HG03432 (cell line): ENCODE results near the gene PWWP2B.
"Not testable (repeated sequence)": the region's sequence is repeated elsewhere in the genome, so short reads cannot be mapped to it uniquely, and the experiment has no call there.

Source experiments
- ATAC-seq: cut with Tn5 transposase; IDR thresholded peaks from one replicate; pipeline ENCODE4 v1.9.1; 2021; ENCODE audit warnings: mild to moderate bottlenecking, moderate library complexity; ENCODE audit not compliant: unreplicated experiment

The PWWP2B gene

GRCh38 chr10:132430231-132430743, 33.3 kb downstream of the PWWP2B start:
- ATAC-seq: no peak

GRCh38 chr10:132430861-132431271, 33.9 kb downstream of the PWWP2B start:
- ATAC-seq: no peak

DNA sequence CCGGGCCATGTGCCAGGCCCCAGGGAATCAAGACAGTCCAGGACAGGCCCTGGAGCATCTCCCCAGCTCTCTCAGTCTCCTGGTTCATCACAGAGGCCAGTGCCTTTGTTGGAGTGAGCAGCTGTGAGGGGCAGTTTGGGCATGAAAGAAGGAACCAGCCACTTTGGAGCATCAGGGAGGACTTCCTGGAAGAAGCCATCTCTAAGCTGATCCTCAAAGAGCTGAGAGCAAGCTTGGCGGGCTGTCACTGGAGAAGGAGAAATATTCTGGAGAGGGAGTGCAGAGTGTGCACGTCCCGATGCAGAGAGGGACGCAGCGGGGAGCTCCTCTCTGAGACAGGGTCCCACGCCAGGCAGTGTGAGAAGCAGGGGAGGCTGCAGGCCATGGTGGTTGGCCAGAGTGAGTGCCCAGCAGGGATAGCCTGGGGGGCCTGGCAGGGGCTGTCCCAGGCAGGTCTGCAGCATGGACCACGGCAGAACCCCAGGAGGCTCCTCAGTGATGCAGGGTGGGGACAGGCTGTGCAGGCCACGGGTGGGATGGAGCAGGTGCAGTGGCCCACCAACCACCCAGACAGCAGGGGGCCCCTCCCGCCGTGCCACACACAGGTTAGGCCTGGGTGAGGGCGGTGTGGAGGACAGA, 34.7 kb downstream of the PWWP2B start:
- no peak for ATAC-seq

DNA sequence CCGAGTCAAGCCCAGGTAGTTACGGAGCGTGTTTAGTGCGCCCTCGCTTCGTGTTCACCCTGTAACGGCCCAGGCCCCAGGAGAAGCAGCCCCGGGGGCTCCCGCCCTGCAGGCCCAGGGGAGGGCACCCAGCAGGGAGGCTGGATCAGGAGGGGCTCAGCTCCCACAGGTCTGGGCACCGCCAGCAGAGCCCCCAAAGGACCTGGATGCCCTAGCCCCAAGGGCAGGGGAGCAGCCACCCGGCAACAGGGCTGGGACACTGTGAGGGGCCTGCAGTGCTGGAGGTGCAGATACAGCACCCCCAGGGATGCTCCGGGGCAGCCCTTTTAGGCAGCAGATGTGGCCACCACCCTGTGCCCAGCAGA, 35.2 kb downstream of the PWWP2B start:
- ATAC-seq: no peak

DNA sequence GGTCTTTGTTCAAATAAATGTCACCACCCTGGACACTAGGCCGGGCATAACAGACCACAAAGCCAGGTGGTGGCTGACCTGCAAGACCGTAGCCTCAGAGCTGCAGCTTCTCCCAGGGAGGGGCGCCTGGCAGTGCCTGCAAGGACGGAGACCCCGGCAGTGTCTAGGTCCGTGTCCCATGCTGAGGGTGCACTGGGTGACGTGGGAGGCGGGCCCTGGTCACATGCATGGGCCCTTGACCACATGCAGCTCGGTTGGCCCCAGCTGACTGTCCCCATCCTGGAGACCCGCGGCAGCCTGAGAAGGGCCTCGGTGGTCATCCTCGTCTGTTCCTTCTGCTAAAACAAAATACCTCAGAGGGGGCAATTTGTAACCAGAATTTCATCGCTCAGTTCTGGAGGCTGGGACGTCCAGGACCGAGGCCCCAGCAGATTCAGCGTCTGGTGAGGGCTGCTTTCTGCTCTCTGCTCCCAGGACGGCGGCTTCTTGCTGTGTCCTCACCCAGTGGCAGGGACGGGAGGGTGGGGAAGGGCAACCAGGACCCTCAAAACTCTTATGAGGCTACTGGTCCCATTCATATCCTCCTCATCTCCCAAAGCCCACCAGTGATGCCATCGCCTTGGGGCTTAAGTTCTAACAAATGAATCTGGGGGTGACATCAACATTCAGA, 36.8 kb downstream of the PWWP2B start:
- ATAC-seq: no peak

- ATAC-seq: peak; percentile 84
Observed at GRCh38 chr10:132434405-132435005, 37.5 kb downstream of the PWWP2B start.

- ATAC-seq: not testable (repeated sequence)
Observed at GRCh38 chr10:132435320-132435719, 38.3 kb downstream of the PWWP2B start.

- ATAC-seq: not testable (repeated sequence)
Observed at GRCh38 chr10:132436096-132436495, 39.1 kb downstream of the PWWP2B start.

DNA sequence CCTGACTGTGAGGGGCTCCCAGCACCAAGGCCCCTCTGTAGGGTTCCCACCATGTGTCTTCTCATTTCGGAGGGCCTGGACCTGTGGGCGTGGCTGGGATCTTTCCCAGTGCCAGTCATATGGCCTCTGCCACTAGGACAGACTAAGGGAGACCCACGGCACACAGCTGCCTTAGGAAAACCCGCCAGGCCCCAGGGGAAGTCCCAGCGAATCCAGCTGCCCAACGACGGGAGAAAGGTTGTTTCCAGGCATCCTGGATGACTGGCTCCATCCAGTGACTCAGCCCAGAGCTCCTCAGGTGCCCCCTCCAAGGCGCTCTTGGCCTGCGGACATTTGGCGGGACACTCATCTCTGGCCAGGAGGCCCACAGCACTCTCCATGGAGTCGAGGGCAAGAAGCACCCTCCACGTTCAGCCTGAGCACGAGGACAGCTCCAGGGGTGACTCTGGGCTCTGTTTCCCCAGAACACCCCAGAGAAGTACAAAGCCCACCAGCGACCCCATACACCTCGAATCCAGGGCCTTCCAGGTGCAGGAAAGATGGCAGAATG, 39.9 kb downstream of the PWWP2B start:
- ATAC-seq: no peak

- no peak for ATAC-seq
Observed at GRCh38 chr10:132437541-132437950, 40.5 kb downstream of the PWWP2B start.

GRCh38 chr10:132438091-132439024, 41.4 kb downstream of the PWWP2B start:
- ATAC-seq: no peak

- no peak for ATAC-seq
Observed at GRCh38 chr10:132439025-132439388, 42.0 kb downstream of the PWWP2B start.

DNA sequence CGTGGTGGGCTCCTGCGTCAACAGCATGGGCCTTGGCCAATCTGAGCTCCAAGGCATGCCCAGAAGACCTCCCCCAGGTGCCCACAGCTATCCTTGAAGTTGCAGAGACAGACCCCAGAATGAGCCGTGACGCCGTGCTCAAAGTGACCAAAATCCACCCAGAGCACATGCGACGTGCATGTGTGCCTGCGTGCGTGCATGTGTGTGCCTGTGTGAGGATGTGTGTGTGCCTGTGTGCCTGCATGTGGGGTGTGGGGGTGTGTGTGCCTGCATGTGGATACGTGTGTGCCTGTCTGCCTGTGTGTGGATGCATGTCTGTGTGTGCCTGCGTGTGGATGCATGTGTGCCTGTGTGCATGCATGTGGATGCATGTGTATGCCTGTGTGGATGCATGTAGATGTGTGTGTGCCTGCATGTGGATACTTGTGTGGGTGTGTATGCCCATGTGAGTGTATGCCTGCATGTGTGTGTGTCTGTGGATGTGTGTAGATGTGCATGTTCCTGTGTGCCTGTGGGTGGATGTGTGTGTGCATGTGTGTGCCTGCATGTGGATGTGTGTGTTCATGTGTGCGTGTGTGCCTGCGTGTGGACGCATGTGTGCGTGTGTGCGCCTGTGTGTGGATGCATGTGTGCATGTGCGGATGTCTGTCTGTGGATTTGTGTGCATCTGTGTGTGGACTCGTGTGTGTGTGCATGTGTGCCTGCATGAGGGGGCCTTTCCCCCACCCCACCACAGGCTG, 42.6 kb downstream of the PWWP2B start:
- no peak for ATAC-seq

- ATAC-seq: no peak
Observed at GRCh38 chr10:132440791-132441565, 44.0 kb downstream of the PWWP2B start.

- no peak for ATAC-seq
Observed at GRCh38 chr10:132441818-132442524, 45.0 kb downstream of the PWWP2B start.

DNA sequence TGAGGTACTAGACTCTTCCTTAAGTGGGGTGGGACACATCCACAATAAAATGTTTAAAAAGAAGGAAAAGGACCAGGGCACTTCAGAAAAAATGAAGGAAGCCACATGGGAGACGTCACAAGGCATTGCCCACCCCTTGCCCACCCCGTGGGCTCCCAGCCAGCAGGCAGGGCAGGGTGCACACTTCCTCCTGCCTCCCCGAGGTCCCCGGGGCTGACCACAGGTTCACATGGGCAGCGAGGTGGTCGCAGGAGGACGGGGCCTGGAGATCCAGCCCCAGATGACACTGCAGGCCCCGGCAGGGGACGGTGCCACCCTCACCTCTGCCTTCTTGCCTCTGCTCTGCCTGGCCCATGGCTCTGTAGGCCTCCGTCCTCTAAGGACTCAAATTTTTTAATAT, 45.6 kb downstream of the PWWP2B start:
- ATAC-seq: no peak

DNA sequence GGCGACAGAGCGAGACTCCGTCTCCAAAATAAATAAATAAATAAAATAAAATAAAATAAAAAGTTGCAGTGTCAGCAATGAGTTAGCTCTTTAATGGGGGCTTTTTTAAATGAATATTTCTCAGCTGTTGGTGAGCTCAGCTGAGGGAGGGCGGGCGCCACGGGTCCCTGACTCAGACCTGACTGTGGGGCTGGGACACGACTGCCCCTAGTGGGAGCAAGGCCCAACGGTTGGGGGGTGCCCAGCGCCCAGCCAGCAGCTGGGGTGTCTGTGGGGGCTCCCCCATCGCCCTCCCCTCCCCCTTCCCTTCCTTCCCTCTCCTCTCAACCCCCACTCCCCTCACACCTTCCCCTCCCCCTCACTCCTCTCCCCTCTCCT, 46.6 kb downstream of the PWWP2B start:
- peak; percentile 35 for ATAC-seq

- ATAC-seq: no peak
Observed at GRCh38 chr10:132443983-132444876, 47.2 kb downstream of the PWWP2B start.
